ENCODE results near the gene WDR4.
"Not testable (repeated sequence)": the region's sequence is repeated elsewhere in the genome, so short reads cannot be mapped to it uniquely, and the experiment has no call there.

DNA sequence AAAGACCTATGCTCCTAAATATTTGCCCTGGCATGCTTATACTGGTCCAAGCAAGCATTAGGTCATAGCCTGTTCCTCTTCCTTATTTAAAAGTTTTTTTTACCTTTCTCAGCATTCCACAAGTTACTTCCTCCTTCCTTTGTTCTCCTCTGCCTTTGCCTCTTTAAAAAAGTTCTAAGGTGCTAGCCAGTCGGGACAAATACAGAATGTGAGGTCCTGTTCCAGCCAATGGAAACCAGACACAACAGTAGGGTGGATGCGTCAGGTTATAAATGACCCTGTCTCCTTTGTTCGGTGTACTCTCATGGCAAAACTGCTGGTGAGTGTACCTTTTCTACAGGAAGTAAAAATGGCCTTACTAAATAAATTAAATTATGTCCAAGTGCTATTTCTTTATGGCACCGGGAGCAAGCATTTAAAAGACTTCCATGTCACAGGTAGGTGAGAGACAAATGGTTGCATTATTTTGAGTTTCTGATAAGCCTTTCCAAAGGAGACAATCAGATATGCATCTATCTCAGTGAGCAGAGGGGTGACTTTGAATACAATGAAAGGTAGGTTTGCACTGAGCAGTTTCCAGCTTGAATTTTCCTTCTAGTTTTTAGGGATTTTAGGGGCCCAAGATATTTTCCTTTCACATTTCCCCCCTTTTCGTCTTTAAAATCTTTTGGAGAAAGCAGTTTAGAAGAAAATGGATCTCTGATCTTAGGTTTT lies 66.7 kb downstream of the WDR4 start:
- TF ChIP-seq, protein P1, sequence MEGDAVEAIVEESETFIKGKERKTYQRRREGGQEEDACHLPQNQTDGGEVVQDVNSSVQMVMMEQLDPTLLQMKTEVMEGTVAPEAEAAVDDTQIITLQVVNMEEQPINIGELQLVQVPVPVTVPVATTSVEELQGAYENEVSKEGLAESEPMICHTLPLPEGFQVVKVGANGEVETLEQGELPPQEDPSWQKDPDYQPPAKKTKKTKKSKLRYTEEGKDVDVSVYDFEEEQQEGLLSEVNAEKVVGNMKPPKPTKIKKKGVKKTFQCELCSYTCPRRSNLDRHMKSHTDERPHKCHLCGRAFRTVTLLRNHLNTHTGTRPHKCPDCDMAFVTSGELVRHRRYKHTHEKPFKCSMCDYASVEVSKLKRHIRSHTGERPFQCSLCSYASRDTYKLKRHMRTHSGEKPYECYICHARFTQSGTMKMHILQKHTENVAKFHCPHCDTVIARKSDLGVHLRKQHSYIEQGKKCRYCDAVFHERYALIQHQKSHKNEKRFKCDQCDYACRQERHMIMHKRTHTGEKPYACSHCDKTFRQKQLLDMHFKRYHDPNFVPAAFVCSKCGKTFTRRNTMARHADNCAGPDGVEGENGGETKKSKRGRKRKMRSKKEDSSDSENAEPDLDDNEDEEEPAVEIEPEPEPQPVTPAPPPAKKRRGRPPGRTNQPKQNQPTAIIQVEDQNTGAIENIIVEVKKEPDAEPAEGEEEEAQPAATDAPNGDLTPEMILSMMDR (conservative IDR thresholded peaks at IDR 0.05; ENCODE audit: low read depth, low read length), result not testable (repeated sequence)
- TF ChIP-seq EZH2 (IDR thresholded peaks at IDR 0.05; ENCODE audit: low read length, unreplicated experiment), result not testable (repeated sequence)

Measured in PC-3 (cell line).